Skeletal muscle cell (primary cell): ENCODE measurements around the gene H2BK1.

ENCODE experiments used
- DNase-seq: peaks from one replicate; pipeline ENCODE4 v3.0.0-alpha.2; 2010; ENCODE audit warnings: low read depth
- H3K4me3 ChIP-seq: 2 replicates; pipeline ENCODE4 v1.5.1; 2011; ENCODE audit warnings: low read depth, mild to moderate bottlenecking, control low read depth, low read length, moderate library complexity

The H2BK1 gene

GRCh38 chr7:151168003-151168786 lies 42.1 kb downstream of the H2BK1 start:
- DNase-seq, result no peak
- H3K4me3 ChIP-seq, result peak overlapping the region; percentile 35

DNA sequence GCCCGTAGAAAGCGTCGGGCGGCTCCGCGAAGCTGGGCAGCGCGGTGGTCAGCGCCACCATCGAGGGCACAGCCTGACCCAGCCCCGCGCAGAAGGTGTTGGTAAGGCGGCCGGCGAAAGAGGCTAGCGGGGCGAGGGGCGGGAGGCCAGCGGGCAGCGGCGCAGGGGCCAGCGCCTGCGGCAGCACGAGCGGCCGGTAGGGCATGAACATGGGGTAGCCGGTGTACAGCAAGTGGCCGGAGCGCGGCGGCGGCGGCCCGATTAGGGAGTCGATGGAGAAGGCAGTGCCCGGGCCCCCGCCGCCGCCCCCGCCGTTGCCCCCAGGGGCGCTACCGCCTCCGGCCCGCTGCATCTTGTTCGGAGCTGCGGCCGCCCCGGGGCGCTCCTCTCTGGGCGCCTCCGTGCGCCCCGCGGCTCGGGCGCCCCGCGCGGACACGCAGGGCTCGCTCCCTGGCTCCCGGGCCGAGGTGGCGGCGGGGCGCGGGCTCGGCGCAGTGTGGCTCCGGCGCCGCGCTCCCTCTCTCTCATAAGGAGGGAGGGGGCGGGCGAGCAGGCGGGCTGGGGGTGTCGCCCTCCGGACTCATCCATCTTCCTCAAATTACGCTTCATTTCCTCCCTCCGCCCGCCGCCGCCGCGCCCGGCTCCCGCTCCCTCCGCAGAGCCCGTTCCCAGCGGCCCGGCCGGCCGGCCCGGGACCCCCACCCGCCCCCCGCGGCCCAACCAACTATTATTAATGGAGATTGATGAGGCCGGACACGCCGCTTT lies 42.9 kb downstream of the H2BK1 start, which contains the start of gene GBX1:
Gene GBX1 (minus strand): TSS at position 498 of the 765 bp plus-strand sequence. CDS start 146 bp downstream, at position 352.
- DNase-seq, result no peak
- H3K4me3 ChIP-seq, result peak within 1 kb of the TSS; percentile 35

DNA sequence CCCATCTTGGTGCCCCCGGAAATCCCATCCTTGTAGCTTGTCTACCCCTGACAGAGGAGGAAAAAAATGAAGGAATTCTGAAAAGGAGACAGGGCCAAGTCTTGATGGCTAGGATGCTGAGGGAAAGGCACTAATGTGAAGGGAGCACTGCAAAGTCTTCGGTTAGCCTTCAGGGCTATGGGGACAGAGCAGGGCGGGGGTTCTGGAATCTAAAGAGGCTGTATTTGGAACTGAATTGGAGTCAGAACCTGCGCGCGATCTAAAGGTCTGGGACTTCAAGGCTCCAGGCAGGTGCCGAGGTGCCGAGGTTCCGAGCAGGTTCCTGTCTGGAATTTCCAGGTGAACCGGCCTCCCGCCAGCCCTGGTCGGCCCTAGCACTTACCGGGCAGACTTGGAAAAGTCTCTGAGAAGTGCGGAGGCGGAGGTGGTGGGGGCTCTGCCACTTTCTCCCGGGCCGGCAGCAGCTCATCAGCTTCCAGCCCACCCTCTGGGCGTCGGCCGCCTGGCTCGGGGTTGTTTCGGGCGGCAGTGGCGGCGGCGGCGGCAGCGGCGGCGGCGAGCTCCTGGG lies 43.6 kb downstream of the H2BK1 start:
- DNase-seq, result no peak
- peak overlapping the region; percentile 35 for H3K4me3 ChIP-seq

GRCh38 chr7:151161757-151162156 lies 48.5 kb downstream of the H2BK1 start:
- no peak for DNase-seq
- H3K4me3 ChIP-seq, result no peak overlapping the region
